Occipital lobe (tissue), 2 donors: ENCODE results near the gene ZNF341. TPM values are rescaled to one million over a fixed set of nuclear protein-coding genes. Genes with fewer than 3 reads are reported as not detected.

Source experiments
- DNase-seq: peaks from one replicate; lab custom pipeline; 2025; lab: John Stamatoyannopoulos, UW
- total RNA-seq: library from RNA; depleted of rRNA; stranded (reverse); fragments of >200 nt; gene quantifications from one replicate; pipeline ENCODE4 v1.2.3, GENCODE V29; 2014

Gene ZNF341
- total RNA-seq, 1 donor from 2014 or later: 2.7 TPM

GRCh38 chr20:33822991-33823390 is 91.2 kb downstream of the ZNF341 start:
- no peak for DNase-seq

- DNase-seq: no peak
Observed at GRCh38 chr20:33824852-33825251, 93.1 kb downstream of the ZNF341 start.

GRCh38 chr20:33825340-33826269 is 93.8 kb downstream of the ZNF341 start:
- DNase-seq: no peak

GRCh38 chr20:33826270-33826897 is 94.6 kb downstream of the ZNF341 start:
- no peak for DNase-seq

GRCh38 chr20:33827109-33827508 is 95.3 kb downstream of the ZNF341 start:
- DNase-seq: no peak

- DNase-seq: no peak
Observed at GRCh38 chr20:33827634-33828325, 96.0 kb downstream of the ZNF341 start.

- DNase-seq: no peak
Observed at GRCh38 chr20:33828326-33828844, 96.6 kb downstream of the ZNF341 start.

- DNase-seq: no peak
Observed at GRCh38 chr20:33828967-33829560, 97.3 kb downstream of the ZNF341 start.

- no peak for DNase-seq
Observed at GRCh38 chr20:33829636-33830035, 97.8 kb downstream of the ZNF341 start.

GRCh38 chr20:33830371-33830770 is 98.6 kb downstream of the ZNF341 start:
- no peak for DNase-seq

- no peak for DNase-seq
Observed at GRCh38 chr20:33832103-33832804, 100.5 kb downstream of the ZNF341 start.

GRCh38 chr20:33833333-33833732 is 101.5 kb downstream of the ZNF341 start:
- no peak for DNase-seq

- no peak for DNase-seq
Observed at GRCh38 chr20:33835615-33836172, 103.9 kb downstream of the ZNF341 start.

- DNase-seq: no peak
Observed at GRCh38 chr20:33836277-33836676, 104.5 kb downstream of the ZNF341 start.

- DNase-seq: no peak
Observed at GRCh38 chr20:33837096-33837830, 105.5 kb downstream of the ZNF341 start.

GRCh38 chr20:33838035-33838864 is 106.5 kb downstream of the ZNF341 start:
- no peak for DNase-seq

GRCh38 chr20:33839591-33839990 is 107.8 kb downstream of the ZNF341 start:
- DNase-seq: no peak

- no peak for DNase-seq
Observed at GRCh38 chr20:33840160-33840559, 108.4 kb downstream of the ZNF341 start.
